Osteoblast (primary cell): ENCODE results near the gene SERPINA9. TPM values are rescaled to one million over a fixed set of nuclear protein-coding genes. Genes with fewer than 3 reads are reported as not detected.

Experiments used
- DNase-seq: peaks from one replicate; pipeline ENCODE4 v3.0.0; 2011; ENCODE audit warnings: low spot score, mixed read lengths; ENCODE audit not compliant: insufficient read length; ENCODE audit errors: missing footprints
- H2AFZ ChIP-seq: 2 replicates; pipeline ENCODE4 v1.6.0; 2011; ENCODE audit warnings: mild to moderate bottlenecking, low read length
- H3K27ac ChIP-seq: 2 replicates; pipeline ENCODE4 v1.5.1; 2011; ENCODE audit warnings: mild to moderate bottlenecking, low read depth, low read length, moderate library complexity
- H3K27me3 ChIP-seq: 2 replicates; pipeline ENCODE4 v1.6.0; 2012; ENCODE audit warnings: mild to moderate bottlenecking, control low read depth, inconsistent platforms, low read length, moderate library complexity; ENCODE audit not compliant: insufficient read depth
- H3K36me3 ChIP-seq: 2 replicates; pipeline ENCODE4 v1.5.1; 2011; ENCODE audit warnings: mild to moderate bottlenecking, low read length, control low read depth, moderate library complexity; ENCODE audit not compliant: insufficient read depth
- H3K4me1 ChIP-seq: 2 replicates; pipeline ENCODE4 v1.5.1; 2011; ENCODE audit warnings: mild to moderate bottlenecking, low read length, control low read depth, moderate library complexity; ENCODE audit not compliant: insufficient read depth
- H3K4me2 ChIP-seq: 2 replicates; pipeline ENCODE4 v1.6.0; 2011; ENCODE audit warnings: mild to moderate bottlenecking, low read length; ENCODE audit not compliant: insufficient read depth
- H3K4me3 ChIP-seq: fragments of 200-600 bp; sonication (generic); 3 replicates; pipeline ENCODE4 v1.5.1; 2012; ENCODE audit warnings: mild to moderate bottlenecking, low read length, inconsistent platforms; ENCODE audit not compliant: insufficient read depth
- H3K79me2 ChIP-seq: 2 replicates; pipeline ENCODE4 v1.6.0; 2012; ENCODE audit warnings: mild to moderate bottlenecking, low read length, control low read depth, inconsistent platforms; ENCODE audit not compliant: insufficient read depth
- H3K9me3 ChIP-seq: 2 replicates; pipeline ENCODE4 v1.5.1; 2011; ENCODE audit warnings: low read depth, low read length, control low read depth
- H4K20me1 ChIP-seq: 2 replicates; pipeline ENCODE4 v1.6.0; 2012; ENCODE audit warnings: mild to moderate bottlenecking, low read length, control low read depth; ENCODE audit not compliant: insufficient read depth
- total RNA-seq: library from RNA; depleted of rRNA; stranded (reverse); fragments of >200 nt; gene quantifications from 2 replicates; pipeline ENCODE4 v1.2.3, GENCODE V29; 2012
- TF ChIP-seq, protein P1 (sequence below): IDR thresholded peaks from 2 replicates; pipeline ENCODE4 v1.5.1; 2011; ENCODE audit warnings: mild to moderate bottlenecking, low read depth, low read length, moderate library complexity; ENCODE audit errors: extremely low read depth

SERPINA9 gene
- total RNA-seq, 1 donor = under 0.01 TPM

DNA sequence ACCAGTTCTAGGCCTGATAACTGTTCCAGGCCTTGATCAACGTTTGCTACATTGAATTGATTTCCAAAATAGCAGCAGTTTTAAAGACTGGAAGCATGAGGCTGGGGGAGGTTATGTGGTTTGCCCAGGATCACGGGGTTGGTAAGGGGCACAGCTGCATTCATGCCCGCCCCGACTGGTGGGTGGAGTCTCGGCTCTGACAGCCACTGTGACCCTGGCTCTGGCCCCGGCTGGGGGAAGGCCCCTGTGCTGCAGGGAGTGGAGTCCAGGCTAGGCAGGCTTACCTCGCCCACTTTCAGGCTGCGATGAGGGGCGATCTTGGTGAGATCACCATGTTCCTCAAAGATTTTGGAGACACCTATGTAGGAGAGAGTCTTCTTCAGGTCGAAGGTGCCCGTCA lies 13.3 kb upstream of the SERPINA9 start:
- H4K20me1 ChIP-seq = no peaks in the 10 kb centered on the region
- TF ChIP-seq, protein P1, sequence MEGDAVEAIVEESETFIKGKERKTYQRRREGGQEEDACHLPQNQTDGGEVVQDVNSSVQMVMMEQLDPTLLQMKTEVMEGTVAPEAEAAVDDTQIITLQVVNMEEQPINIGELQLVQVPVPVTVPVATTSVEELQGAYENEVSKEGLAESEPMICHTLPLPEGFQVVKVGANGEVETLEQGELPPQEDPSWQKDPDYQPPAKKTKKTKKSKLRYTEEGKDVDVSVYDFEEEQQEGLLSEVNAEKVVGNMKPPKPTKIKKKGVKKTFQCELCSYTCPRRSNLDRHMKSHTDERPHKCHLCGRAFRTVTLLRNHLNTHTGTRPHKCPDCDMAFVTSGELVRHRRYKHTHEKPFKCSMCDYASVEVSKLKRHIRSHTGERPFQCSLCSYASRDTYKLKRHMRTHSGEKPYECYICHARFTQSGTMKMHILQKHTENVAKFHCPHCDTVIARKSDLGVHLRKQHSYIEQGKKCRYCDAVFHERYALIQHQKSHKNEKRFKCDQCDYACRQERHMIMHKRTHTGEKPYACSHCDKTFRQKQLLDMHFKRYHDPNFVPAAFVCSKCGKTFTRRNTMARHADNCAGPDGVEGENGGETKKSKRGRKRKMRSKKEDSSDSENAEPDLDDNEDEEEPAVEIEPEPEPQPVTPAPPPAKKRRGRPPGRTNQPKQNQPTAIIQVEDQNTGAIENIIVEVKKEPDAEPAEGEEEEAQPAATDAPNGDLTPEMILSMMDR = no peak
- DNase-seq = no peak

DNA sequence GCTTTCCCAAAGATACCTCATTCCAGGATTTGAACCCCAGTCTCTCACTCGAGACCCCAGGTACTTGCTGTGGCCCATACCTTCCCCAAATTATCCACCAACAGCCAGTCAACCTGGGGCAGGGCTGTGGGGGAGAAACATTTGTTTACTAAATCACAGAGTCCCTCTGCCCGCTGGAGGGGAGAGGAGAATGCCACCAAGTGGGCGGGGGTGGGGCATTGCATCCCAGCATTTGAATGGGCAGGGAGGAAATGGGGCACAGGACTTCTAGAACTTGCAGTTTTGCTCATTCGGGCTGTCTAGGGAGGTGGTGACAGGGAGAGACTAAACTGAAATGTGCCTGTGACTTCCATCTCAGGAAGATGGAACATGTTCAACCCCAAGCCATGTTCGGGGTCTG lies 10.9 kb upstream of the SERPINA9 start:
- H4K20me1 ChIP-seq = no peaks in the 10 kb centered on the region
- peaks cover 42% of the 10 kb centered on the region for H3K4me1 ChIP-seq
- H3K4me3 ChIP-seq = peak overlapping the region; percentile 49
- H3K27me3 ChIP-seq = no peaks in the 10 kb centered on the region
- TF ChIP-seq, protein P1 = no peak
- no peak for DNase-seq
- no peaks in the 10 kb centered on the region for H3K36me3 ChIP-seq
- peak overlapping the region; percentile 58 for H3K27ac ChIP-seq
- peak overlapping the region; percentile 68 for H3K4me2 ChIP-seq
- no peaks in the 10 kb centered on the region for H3K9me3 ChIP-seq
- no peaks in the 10 kb centered on the region for H3K79me2 ChIP-seq
- peak overlapping the region; percentile 92 for H2AFZ ChIP-seq

More for the DNA sequence above, 13.3 kb upstream of the SERPINA9 start:
- Histone ChIP-seq H3K4me1 (peaks cover 34% of the 10 kb centered on the region), H3K36me3 (no peaks in the 10 kb centered on the region), H3K79me2 (no peaks in the 10 kb centered on the region), H3K4me3 (no peak overlapping the region), H2AFZ (no peak overlapping the region), H3K27me3 (no peaks in the 10 kb centered on the region), H3K27ac (no peak overlapping the region), H3K4me2 (no peak overlapping the region), H3K9me3 (no peaks in the 10 kb centered on the region)

DNA sequence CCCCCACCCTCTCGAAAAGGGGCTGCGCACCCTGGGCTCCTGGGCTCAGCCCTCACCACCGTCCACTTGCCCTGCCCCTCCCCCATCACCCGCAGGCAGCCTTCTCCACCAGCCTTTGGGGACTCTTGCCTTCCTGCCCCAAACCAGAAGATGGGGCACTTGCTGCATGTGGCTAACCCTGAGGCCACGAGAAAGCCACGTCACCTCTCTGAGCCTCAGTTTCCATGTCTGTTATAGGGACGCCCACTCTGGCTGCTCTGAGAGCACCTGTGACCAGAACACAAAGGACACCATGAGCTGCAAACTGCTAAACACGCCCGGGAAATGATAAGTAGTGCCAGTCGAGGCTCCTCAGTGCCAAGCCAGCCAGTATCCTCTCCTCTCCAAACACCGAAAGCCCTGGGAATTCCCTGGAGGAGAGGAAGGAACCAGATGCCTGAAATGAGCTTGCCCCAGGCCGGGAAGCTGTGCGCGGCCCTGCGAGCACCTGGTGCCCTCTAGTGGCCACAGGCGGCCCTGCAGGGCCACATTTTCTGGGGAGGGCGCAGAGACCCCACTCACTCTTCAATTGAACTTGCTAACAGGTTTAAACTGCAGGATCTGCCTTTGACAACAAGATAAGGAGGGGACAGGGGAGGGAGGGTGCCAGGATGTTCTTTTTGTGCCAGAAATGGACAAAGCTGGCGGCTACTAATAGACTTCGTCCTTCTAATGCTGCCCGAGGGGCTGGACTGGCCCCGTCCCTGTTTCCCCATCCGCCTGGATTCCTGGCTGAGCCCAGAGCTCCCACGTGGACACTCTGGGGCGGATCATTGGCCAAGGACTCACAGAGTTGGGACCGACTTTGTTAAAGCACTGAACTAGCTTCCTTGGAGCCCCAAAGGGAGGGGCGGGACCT lies 10.2 kb upstream of the SERPINA9 start:
- Histone ChIP-seq H2AFZ (peak overlapping the region; percentile 92), H3K27ac (peak overlapping the region; percentile 58), H4K20me1 (no peaks in the 10 kb centered on the region), H3K27me3 (no peaks in the 10 kb centered on the region), H3K36me3 (no peaks in the 10 kb centered on the region), H3K4me2 (peak overlapping the region; percentile 68), H3K79me2 (no peaks in the 10 kb centered on the region), H3K4me3 (peak overlapping the region; percentile 49), H3K9me3 (no peaks in the 10 kb centered on the region), H3K4me1 (peaks cover 42% of the 10 kb centered on the region)
- DNase-seq = peak; percentile 94
- TF ChIP-seq, protein P1 = peak; percentile 99

DNA sequence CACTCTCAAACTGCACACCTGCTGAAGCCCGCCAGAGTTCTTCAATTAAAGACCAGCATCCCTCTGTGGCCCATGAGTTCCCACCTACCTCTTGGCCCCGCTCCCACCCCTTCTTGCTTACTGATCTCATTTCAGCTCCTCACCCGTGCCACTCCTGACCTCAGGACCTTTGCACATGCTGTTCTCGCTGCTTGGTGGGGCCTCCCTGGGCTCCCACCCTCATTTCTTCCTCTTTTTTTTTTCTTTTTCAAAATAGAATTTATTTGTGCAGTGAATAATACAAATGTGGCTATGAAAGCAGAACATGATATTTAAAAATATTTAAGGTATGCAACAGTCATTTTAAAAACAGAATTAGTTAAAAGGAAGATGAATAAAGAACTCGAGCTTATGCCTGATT lies 8.5 kb upstream of the SERPINA9 start:
- no peaks in the 10 kb centered on the region for H4K20me1 ChIP-seq
- H3K4me2 ChIP-seq = peak overlapping the region; percentile 30
- no peaks in the 10 kb centered on the region for H3K27me3 ChIP-seq
- no peak for DNase-seq
- peaks cover 55% of the 10 kb centered on the region for H3K4me1 ChIP-seq
- H2AFZ ChIP-seq = no peak overlapping the region
- TF ChIP-seq, protein P1 = no peak
- H3K79me2 ChIP-seq = no peaks in the 10 kb centered on the region
- H3K36me3 ChIP-seq = no peaks in the 10 kb centered on the region
- H3K4me3 ChIP-seq = no peak overlapping the region
- H3K9me3 ChIP-seq = no peaks in the 10 kb centered on the region
- H3K27ac ChIP-seq = peak overlapping the region; percentile 89
